Bronchial epithelial cell (primary cell): ENCODE data around the gene PPARGC1A. TPM values are rescaled to one million over a fixed set of nuclear protein-coding genes. Genes with fewer than 3 reads are reported as not detected.

ENCODE experiments used
- DNase-seq: peaks from one replicate; pipeline ENCODE4 v3.0.0-alpha.2; 2010; ENCODE audit warnings: low read depth
- FAIRE-seq: peaks from 2 replicates; lab custom pipeline; 2011; peaks lifted over from hg19 to GRCh38; lab: Jason Lieb, UNC
- H3K27me3 ChIP-seq: 2 replicates; pipeline ENCODE4 v1.5.1; 2011; ENCODE audit warnings: low read length; ENCODE audit not compliant: control insufficient read depth, insufficient read depth
- H3K36me3 ChIP-seq: 2 replicates; pipeline ENCODE4 v1.5.1; 2011; ENCODE audit warnings: low read length; ENCODE audit not compliant: control insufficient read depth, insufficient read depth
- H3K4me3 ChIP-seq: 2 replicates; pipeline ENCODE4 v1.5.1; 2011; ENCODE audit warnings: mild to moderate bottlenecking, low read depth, low read length, control low read depth
- CTCF ChIP-seq: IDR thresholded peaks from 2 replicates; pipeline ENCODE4 v1.5.1; 2011; ENCODE audit warnings: mild to moderate bottlenecking, moderate library complexity, low read length, control low read depth, inconsistent platforms; ENCODE audit not compliant: insufficient read depth, severe bottlenecking
- total RNA-seq: library from RNA; depleted of rRNA; stranded (reverse); fragments of >200 nt; gene quantifications from 2 replicates; pipeline ENCODE4 v1.2.1, GENCODE V29; 2014

The PPARGC1A gene
- total RNA-seq, 1 donor from 2014 or later, result 1.6 TPM

GRCh38 chr4:23853986-23854660 is 35.7 kb downstream of the PPARGC1A start:
- H3K36me3 ChIP-seq, result no peaks in the 10 kb centered on the region
- TF ChIP-seq CTCF, result no peak
- no peak overlapping the region for H3K4me3 ChIP-seq
- H3K27me3 ChIP-seq, result no peaks in the 10 kb centered on the region
- DNase-seq (no peak), FAIRE-seq (no peak)

GRCh38 chr4:23851464-23851863 is 38.4 kb downstream of the PPARGC1A start:
- H3K4me3 ChIP-seq, result no peak overlapping the region
- H3K27me3 ChIP-seq, result no peaks in the 10 kb centered on the region
- TF ChIP-seq CTCF, result no peak
- no peaks in the 10 kb centered on the region for H3K36me3 ChIP-seq
- FAIRE-seq (no peak), DNase-seq (no peak)

GRCh38 chr4:23847158-23847557 is 42.7 kb downstream of the PPARGC1A start:
- H3K36me3 ChIP-seq, result no peaks in the 10 kb centered on the region
- H3K27me3 ChIP-seq, result no peaks in the 10 kb centered on the region
- FAIRE-seq (no peak), DNase-seq (no peak)
- TF ChIP-seq CTCF, result no peak
- H3K4me3 ChIP-seq, result no peak overlapping the region

- H3K4me3 ChIP-seq, result no peak overlapping the region
- DNase-seq, result no peak
- no peak for FAIRE-seq
- no peaks in the 10 kb centered on the region for H3K27me3 ChIP-seq
- H3K36me3 ChIP-seq, result no peaks in the 10 kb centered on the region
- no peak for TF ChIP-seq CTCF
Observed at GRCh38 chr4:23844961-23845360, 44.9 kb downstream of the PPARGC1A start.

GRCh38 chr4:23839279-23839678 is 50.6 kb downstream of the PPARGC1A start:
- DNase-seq (no peak), FAIRE-seq (no peak)
- TF ChIP-seq CTCF, result no peak
- no peak overlapping the region for H3K4me3 ChIP-seq
- H3K36me3 ChIP-seq, result no peaks in the 10 kb centered on the region
- H3K27me3 ChIP-seq, result no peaks in the 10 kb centered on the region

- Histone ChIP-seq H3K36me3 (no peaks in the 10 kb centered on the region), H3K4me3 (no peak overlapping the region), H3K27me3 (no peaks in the 10 kb centered on the region)
- DNase-seq (no peak), FAIRE-seq (no peak)
- no peak for TF ChIP-seq CTCF
Observed at GRCh38 chr4:23838607-23839006, 51.2 kb downstream of the PPARGC1A start.
